GM12878 (cell line): ENCODE results near the gene RMP24.
A peak's percentile ranks its signal among the peaks of the same experiment; 100 is the strongest.

Source experiments
- ATF7 ChIP-seq: fragments of 450-650 bp; IDR thresholded peaks from 2 replicates; pipeline ENCODE4 v1.6.1; 2016; ENCODE audit warnings: low read depth, mild to moderate bottlenecking
- CBX3 ChIP-seq: fragments of 200-600 bp; sonication (generic); IDR thresholded peaks from 2 replicates; pipeline ENCODE4 v1.6.1; 2016; ENCODE audit warnings: low read depth, borderline replicate concordance
- CHD1 ChIP-seq: IDR thresholded peaks from 2 replicates; pipeline ENCODE4 v1.6.1; 2012; ENCODE audit warnings: low read depth, low read length, improper control_type of control experiment
- CHD4 ChIP-seq: fragments of 200-600 bp; sonication (generic); IDR thresholded peaks from 2 replicates; pipeline ENCODE4 v1.6.1; 2016; ENCODE audit warnings: mild to moderate bottlenecking
- ETV6 ChIP-seq, 2 experiments: fragments of 450-650 bp in 1 of 2; IDR thresholded peaks in 1 of 2; conservative IDR thresholded peaks in 1 of 2; 2 replicates each; pipeline ENCODE4 v1.6.1; 2014; ENCODE audit warnings: antibody characterized with exemption in 1 of 2, borderline replicate concordance in 1 of 2, low read depth in 1 of 2, mild to moderate bottlenecking in 1 of 2, moderate library complexity in 1 of 2
- HDAC6 ChIP-seq: fragments of 200-600 bp; sonication (generic); IDR thresholded peaks from one replicate; pipeline ENCODE4 v1.8.0; 2017; ENCODE audit warnings: antibody characterized with exemption; ENCODE audit not compliant: unreplicated experiment
- IKZF2 ChIP-seq, 2 experiments: fragments of 450-650 bp; IDR thresholded peaks; 2 replicates each; pipeline ENCODE4 v1.6.1; 2017; ENCODE audit warnings: mild to moderate bottlenecking in 2 of 2, moderate library complexity in 2 of 2
- JUND ChIP-seq: IDR thresholded peaks from 2 replicates; pipeline ENCODE4 v1.6.1; 2012; ENCODE audit warnings: low read depth, mild to moderate bottlenecking, low read length, improper control_type of control experiment, moderate library complexity
- MXI1 ChIP-seq: fragments of 150-350 bp; IDR thresholded peaks from 2 replicates; pipeline ENCODE4 v1.6.1; 2011; ENCODE audit warnings: low read depth, mild to moderate bottlenecking, inconsistent platforms, low read length, improper control_type of control experiment
- NKRF ChIP-seq: fragments of 450-650 bp; conservative IDR thresholded peaks from 2 replicates; pipeline ENCODE4 v1.6.1; 2017; ENCODE audit warnings: mild to moderate bottlenecking, moderate library complexity
- PML ChIP-seq: IDR thresholded peaks from 2 replicates; pipeline ENCODE4 v1.6.1; 2012; ENCODE audit warnings: low read length, inconsistent platforms
- RFX5 ChIP-seq: IDR thresholded peaks from 2 replicates; pipeline ENCODE4 v1.6.1; 2011; ENCODE audit warnings: low read depth, low read length, improper control_type of control experiment
- RUNX3 ChIP-seq: IDR thresholded peaks from 2 replicates; pipeline ENCODE4 v1.6.1; 2012; ENCODE audit warnings: low read length, inconsistent platforms
- SIX5 ChIP-seq: IDR thresholded peaks from 2 replicates; pipeline ENCODE4 v1.6.1; 2011; ENCODE audit warnings: mild to moderate bottlenecking, low read depth, low read length, moderate library complexity; ENCODE audit not compliant: severe bottlenecking
- SMAD1 ChIP-seq: fragments of 450-650 bp; IDR thresholded peaks from 2 replicates; pipeline ENCODE4 v1.6.1; 2018; ENCODE audit warnings: mild to moderate bottlenecking, low read depth; ENCODE audit not compliant: partially characterized antibody
- TCF12 ChIP-seq: IDR thresholded peaks from 2 replicates; pipeline ENCODE4 v1.6.1; 2011; ENCODE audit warnings: low read depth, mild to moderate bottlenecking, low read length
- ZNF24 ChIP-seq: fragments of 450-650 bp; IDR thresholded peaks from 2 replicates; pipeline ENCODE4 v1.6.1; 2017; ENCODE audit warnings: antibody characterized with exemption, mild to moderate bottlenecking
- TF ChIP-seq, protein P1 (sequence below): fragments of 450-650 bp; formaldehyde crosslinking; IDR thresholded peaks from 2 replicates; pipeline ENCODE4 v1.4.0; 2020; ENCODE audit warnings: mild to moderate bottlenecking, moderate library complexity
- TF ChIP-seq, protein P2 (sequence below): fragments of 450-650 bp; IDR thresholded peaks from 2 replicates; pipeline ENCODE4 v1.6.1; 2018; ENCODE audit warnings: mild to moderate bottlenecking, low read depth, moderate library complexity; ENCODE audit not compliant: partially characterized antibody

The RMP24 gene

DNA sequence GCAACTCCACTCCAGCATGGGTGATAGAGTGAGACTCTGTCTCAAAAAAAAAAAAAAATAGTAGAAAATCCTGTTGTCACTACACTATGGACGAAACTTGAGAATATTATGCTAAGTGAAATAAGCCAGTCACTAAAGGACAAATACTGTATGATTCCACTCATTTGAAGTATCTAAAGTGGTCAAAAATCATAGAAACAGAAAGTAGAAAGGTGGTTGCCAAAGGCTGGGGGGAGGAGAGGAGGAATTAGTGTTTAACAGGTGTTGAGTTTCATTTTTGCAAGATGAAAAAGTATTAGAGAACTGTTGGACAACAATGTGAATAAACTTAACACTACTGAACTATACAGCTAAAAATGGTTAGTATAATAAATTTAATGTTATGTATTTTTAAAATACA is 18.8 kb upstream of the RMP24 start (continued):
- TF ChIP-seq CBX3 (no peak), RFX5 (no peak), NKRF (no peak), ETV6 (conservative IDR thresholded peaks at IDR 0.05 in 1 of 2, IDR thresholded peaks at IDR 0.05 in 1 of 2; ENCODE audit: borderline replicate concordance in 1 of 2, low read depth in 1 of 2) (no peak), JUND (no peak), IKZF2 (IDR thresholded peaks at IDR 0.05) (no peak), CHD4 (no peak), SMAD1 (no peak), RUNX3 (peak; percentile 45), CHD1 (no peak), MXI1 (no peak), ATF7 (no peak), PML (no peak), SIX5 (no peak), HDAC6 (no peak), TCF12 (0 out of 2 replicates have a peak, but pooled peaks have one; percentile 36), ZNF24 (0 out of 2 replicates have a peak, but pooled peaks have one; percentile 7)
- TF ChIP-seq, protein P1, sequence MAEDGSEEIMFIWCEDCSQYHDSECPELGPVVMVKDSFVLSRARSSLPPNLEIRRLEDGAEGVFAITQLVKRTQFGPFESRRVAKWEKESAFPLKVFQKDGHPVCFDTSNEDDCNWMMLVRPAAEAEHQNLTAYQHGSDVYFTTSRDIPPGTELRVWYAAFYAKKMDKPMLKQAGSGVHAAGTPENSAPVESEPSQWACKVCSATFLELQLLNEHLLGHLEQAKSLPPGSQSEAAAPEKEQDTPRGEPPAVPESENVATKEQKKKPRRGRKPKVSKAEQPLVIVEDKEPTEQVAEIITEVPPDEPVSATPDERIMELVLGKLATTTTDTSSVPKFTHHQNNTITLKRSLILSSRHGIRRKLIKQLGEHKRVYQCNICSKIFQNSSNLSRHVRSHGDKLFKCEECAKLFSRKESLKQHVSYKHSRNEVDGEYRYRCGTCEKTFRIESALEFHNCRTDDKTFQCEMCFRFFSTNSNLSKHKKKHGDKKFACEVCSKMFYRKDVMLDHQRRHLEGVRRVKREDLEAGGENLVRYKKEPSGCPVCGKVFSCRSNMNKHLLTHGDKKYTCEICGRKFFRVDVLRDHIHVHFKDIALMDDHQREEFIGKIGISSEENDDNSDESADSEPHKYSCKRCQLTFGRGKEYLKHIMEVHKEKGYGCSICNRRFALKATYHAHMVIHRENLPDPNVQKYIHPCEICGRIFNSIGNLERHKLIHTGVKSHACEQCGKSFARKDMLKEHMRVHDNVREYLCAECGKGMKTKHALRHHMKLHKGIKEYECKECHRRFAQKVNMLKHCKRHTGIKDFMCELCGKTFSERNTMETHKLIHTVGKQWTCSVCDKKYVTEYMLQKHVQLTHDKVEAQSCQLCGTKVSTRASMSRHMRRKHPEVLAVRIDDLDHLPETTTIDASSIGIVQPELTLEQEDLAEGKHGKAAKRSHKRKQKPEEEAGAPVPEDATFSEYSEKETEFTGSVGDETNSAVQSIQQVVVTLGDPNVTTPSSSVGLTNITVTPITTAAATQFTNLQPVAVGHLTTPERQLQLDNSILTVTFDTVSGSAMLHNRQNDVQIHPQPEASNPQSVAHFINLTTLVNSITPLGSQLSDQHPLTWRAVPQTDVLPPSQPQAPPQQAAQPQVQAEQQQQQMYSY (CRISPR knock-in tag), result no peak
- TF ChIP-seq, protein P2, sequence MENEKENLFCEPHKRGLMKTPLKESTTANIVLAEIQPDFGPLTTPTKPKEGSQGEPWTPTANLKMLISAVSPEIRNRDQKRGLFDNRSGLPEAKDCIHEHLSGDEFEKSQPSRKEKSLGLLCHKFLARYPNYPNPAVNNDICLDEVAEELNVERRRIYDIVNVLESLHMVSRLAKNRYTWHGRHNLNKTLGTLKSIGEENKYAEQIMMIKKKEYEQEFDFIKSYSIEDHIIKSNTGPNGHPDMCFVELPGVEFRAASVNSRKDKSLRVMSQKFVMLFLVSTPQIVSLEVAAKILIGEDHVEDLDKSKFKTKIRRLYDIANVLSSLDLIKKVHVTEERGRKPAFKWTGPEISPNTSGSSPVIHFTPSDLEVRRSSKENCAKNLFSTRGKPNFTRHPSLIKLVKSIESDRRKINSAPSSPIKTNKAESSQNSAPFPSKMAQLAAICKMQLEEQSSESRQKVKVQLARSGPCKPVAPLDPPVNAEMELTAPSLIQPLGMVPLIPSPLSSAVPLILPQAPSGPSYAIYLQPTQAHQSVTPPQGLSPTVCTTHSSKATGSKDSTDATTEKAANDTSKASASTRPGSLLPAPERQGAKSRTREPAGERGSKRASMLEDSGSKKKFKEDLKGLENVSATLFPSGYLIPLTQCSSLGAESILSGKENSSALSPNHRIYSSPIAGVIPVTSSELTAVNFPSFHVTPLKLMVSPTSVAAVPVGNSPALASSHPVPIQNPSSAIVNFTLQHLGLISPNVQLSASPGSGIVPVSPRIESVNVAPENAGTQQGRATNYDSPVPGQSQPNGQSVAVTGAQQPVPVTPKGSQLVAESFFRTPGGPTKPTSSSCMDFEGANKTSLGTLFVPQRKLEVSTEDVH, result no peak
